ENCODE data around the gene ZNF805. TPM values are rescaled to one million over a fixed set of nuclear protein-coding genes. Genes with fewer than 3 reads are reported as not detected.

Gene ZNF805
- total RNA-seq (10 to 100 TPM; 11.7 to 29.7 (median 19.0) TPM), polyA plus RNA-seq (1 to 10 TPM in 2 of 3 donors, under 1 TPM in 1; 0.84 to 3.4 (median 1.5) TPM)
- long read RNA-seq, donor 1: 0 reads
- long read RNA-seq, donor 2, partial matches to known transcripts: 0 of 1 reads
- long read RNA-seq, donor 2, other reads (novel, unspliced or antisense): 0 of 1 reads
- long read RNA-seq, donor 3, partial matches to known transcripts: 0 of 1 reads
- long read RNA-seq, donor 3, other reads (novel, unspliced or antisense): 0 of 1 reads
- long read RNA-seq, donor 4, partial matches to known transcripts: 1 of 4 reads
- long read RNA-seq, donor 4, other reads (novel, unspliced or antisense): 1 of 4 reads
- long read RNA-seq, donor 5, transcript ZNF805-202 (4 exons, 1,884 nt): major isoform, 5 of 5 reads
- long read RNA-seq, donor 5, partial matches to known transcripts: 0 of 5 reads
- long read RNA-seq, donor 5, other reads (novel, unspliced or antisense): 0 of 5 reads
- long read RNA-seq, donor 6: 0 reads
- long read RNA-seq, donor 7, partial matches to known transcripts: 0 of 1 reads
- long read RNA-seq, donor 7, other reads (novel, unspliced or antisense): 0 of 1 reads
- long read RNA-seq, donor 8: 0 reads
- long read RNA-seq, donor 9: 0 reads
- long read RNA-seq, donor 10: 0 reads

DNA sequence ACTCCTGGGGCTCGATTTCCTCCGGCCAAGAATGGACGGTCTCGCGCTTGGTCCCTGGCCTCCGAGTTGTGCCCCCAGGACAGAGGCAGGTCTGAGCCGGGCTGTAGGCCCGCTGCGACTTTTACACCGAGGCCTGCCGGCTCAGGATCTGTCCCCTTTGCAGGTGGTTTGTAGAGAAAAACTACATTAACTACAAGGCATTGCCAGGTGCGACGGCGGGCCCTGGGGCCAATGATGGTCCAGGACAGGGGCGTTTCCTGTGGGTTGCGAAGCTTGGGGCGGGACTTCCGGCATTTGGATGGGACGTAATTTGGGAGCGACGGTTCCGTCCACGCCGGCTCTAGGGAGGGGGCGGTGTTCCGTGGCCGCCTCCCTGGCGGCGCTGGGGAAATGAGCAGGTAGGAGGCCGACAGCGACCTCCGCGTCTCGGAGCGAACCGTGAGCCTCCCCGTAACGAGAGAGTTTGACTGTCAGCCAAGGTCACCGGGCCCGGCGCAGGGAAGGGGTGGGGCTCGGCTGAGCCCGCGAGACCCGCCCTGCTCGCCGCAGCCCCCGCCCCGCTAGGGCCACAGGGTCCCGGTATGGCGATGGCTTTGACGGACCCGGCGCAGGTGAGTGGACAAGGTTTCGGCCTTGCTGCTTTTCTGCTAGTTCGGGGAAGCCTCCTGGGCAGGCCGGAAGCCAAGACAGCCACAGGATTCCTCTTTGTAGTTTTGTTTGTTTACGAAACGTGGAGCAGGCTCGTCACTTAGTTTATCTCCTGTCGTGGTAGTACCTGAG lies at the start of gene ZNF805:
TSS of gene ZNF805 (plus strand) at position 322 of the 780 bp plus-strand sequence. CDS start at position 582, 260 bp downstream.
- Histone ChIP-seq H3K4me3 (peak within 1 kb of the TSS; percentile 74 to 99 (median 74)), H3K9me3 (replicated peaks in 1 of 3) (no peaks in the 10 kb centered on the region), H3K27me3 (no peaks in the 10 kb centered on the region), H3K4me1 (replicated peaks in 1 of 2) (peaks cover 12 to 31% of the 10 kb centered on the region in 2 donors), H3K27ac (peak within 1 kb of the TSS; percentile 55 to 90 (median 87)), H3K36me3 (replicated peaks in 1 of 2) (peaks cover 0 to 16% of the 10 kb centered on the region in 2 donors)
- TF ChIP-seq, protein P1, sequence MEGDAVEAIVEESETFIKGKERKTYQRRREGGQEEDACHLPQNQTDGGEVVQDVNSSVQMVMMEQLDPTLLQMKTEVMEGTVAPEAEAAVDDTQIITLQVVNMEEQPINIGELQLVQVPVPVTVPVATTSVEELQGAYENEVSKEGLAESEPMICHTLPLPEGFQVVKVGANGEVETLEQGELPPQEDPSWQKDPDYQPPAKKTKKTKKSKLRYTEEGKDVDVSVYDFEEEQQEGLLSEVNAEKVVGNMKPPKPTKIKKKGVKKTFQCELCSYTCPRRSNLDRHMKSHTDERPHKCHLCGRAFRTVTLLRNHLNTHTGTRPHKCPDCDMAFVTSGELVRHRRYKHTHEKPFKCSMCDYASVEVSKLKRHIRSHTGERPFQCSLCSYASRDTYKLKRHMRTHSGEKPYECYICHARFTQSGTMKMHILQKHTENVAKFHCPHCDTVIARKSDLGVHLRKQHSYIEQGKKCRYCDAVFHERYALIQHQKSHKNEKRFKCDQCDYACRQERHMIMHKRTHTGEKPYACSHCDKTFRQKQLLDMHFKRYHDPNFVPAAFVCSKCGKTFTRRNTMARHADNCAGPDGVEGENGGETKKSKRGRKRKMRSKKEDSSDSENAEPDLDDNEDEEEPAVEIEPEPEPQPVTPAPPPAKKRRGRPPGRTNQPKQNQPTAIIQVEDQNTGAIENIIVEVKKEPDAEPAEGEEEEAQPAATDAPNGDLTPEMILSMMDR (IDR thresholded peaks at IDR 0.05): peak in 2 of 6 experiments; percentile 17 to 26
- TF ChIP-seq POLR2A (IDR thresholded peaks at IDR 0.05): peak; percentile 49 to 71
- peak; percentile 93 to 98 (median 97) for DNase-seq
- 0 to 1% (median 0%) methylated on average over 19 to 61 of the region's 61 CpGs for WGBS, 4 donors
- intact Hi-C loops (cut with DNase I): loop anchor here in 1 of 2 donors (5.0 kb wide), 1 partner anchor 37 kb away; no protein-coding TSS in a partner anchor

DNA sequence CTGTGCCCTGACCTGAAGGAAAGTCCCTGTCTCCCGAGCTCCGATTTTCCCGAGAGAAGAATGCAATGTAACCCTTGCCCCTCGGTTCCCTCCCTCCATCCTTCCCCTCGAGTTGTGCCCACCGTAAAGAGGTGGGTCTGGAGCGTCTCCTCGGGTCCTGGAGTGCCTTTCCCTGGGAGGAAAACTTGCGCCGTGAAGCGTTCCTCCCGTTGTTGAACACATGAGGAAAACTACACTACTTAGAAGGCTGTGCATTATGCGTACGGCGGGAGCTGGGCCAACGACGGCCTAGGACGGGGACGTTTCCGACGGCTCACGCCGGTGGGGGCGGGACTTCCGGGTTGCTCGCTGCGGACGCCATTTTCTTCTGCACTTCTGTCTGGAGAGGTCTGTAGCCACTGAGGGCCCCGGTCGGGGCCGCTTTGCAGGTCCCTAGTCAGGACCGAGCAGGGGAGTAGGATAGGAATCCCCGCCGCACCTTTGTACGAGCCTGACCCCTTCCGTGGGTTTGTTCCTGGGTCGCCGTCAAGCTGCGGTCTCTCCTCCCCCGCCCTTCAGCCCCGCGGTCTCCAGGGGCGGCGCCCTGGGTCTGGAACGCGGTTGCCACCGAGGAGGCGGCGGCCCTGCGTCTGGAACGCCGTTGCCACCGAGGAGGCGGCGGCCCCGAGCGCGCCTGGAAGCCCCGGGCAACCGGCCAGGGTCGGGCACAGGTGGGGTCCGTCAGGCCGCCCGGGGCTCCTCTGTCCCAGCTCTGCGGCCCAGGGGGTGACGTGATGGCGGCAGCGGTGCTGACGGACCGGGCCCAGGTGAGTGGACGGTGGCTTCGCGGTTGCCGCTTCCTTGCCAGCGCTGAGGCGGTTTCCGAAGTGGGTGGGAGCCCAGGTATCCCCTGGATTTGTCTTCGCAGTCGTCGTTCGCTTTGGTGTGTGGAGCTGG lies 49.0 kb upstream of the ZNF805 start, which contains the start of gene ZNF264:
TSS of gene ZNF264 (plus strand) at position 360 of the 936 bp plus-strand sequence. CDS start at position 774, 414 bp downstream.
- no peaks in the 10 kb centered on the region for H3K9me3 ChIP-seq (replicated peaks in 1 of 3)
- H3K4me1 ChIP-seq (replicated peaks in 1 of 2): peaks cover 14 to 16% of the 10 kb centered on the region in 2 donors
- WGBS, 4 donors: 0 to 10% (median 2%) methylated on average over 10 to 81 of the region's 81 CpGs
- H3K27me3 ChIP-seq: no peaks in the 10 kb centered on the region
- TF ChIP-seq POLR2A (IDR thresholded peaks at IDR 0.05): peak; percentile 12 to 57
- TF ChIP-seq, protein P1 (IDR thresholded peaks at IDR 0.05): no peak
- peak; percentile 88 to 95 (median 93) for DNase-seq
- intact Hi-C loops (cut with DNase I): no loop called here
- peak within 1 kb of the TSS; percentile 32 to 92 (median 80) for H3K27ac ChIP-seq
- peaks cover 0 to 28% of the 10 kb centered on the region in 2 donors for H3K36me3 ChIP-seq (replicated peaks in 1 of 2)
- H3K4me3 ChIP-seq: peak within 1 kb of the TSS; percentile 54 to 93 (median 66)

DNA sequence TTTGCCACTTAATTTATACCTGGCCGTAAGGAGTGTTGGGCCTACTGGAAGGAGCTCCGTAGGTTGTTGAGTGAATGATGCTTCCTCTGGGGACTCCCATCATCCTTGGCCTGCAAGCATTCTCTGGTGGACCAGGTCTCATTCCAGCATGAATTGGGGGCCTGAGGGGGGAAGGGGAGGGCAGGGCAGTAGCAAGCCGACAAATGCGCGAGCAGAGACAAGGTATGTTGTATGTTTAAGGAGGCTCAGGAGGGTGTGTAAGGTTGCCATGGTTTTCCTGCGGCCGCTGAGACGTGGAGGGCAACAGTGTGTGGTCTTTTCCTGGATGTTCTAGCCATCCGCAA lies 48.4 kb upstream of the ZNF805 start:
- no peak for TF ChIP-seq POLR2A (IDR thresholded peaks at IDR 0.05)
- TF ChIP-seq, protein P1 (IDR thresholded peaks at IDR 0.05): no peak
- H3K4me3 ChIP-seq: peak overlapping the region; percentile 54 to 93 (median 66)
- peaks cover 14 to 16% of the 10 kb centered on the region in 2 donors for H3K4me1 ChIP-seq (replicated peaks in 1 of 2)
- peaks cover 0 to 34% of the 10 kb centered on the region in 2 donors for H3K36me3 ChIP-seq (replicated peaks in 1 of 2)
- peak overlapping the region in 3 of 5 donors; percentile 80 to 92 (median 90) for H3K27ac ChIP-seq
- intact Hi-C loops (cut with DNase I): no loop called here
- H3K9me3 ChIP-seq (replicated peaks in 1 of 3): no peaks in the 10 kb centered on the region
- no peaks in the 10 kb centered on the region for H3K27me3 ChIP-seq
- WGBS, 4 donors: 2 to 23% (median 6%) methylated on average over 6 to 9 of the region's 9 CpGs
- no peak for DNase-seq
